ENCODE results near the gene PILRA. TPM values are rescaled to one million over a fixed set of nuclear protein-coding genes. Genes with fewer than 3 reads are reported as not detected.

Gene PILRA
- total RNA-seq, 1 donor: 0.36 TPM

DNA sequence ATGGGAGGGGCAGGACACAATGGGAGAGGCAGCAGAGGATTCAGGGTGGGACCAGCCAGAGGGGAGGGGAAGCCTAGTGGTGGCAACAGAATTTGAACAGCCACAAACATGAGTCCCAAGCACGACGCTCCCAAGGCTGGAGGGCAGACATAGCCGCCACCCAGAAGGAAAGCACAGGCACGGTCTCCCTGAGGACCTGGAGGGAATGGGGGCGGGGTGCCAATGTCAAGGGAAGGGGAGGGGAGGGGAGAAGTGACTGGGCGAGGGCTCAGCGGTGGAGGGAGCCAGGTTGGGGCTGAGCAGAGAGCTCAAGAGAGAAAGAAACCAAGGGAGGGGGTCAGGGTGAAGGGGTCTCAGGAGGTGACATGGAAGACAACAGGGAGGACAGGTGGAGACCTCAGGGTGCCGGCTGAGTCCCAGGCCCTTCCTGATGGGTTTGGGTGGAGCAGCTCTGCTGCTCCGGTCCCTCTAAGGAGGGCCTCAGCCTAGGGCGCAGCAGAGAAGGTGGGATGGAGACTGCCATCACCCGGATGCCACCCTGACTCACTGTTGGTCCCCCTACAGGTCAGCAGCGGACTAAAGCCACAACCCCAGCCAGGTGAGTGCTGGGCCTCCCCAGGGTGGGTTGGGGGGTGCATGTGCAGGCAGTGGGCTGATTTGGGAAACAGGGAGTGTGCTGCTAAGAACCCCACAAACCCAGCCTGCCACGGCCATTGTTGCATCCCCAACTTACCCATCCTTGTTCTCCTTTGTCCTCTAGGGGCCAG, 24.2 kb downstream of the PILRA start:
- TF ChIP-seq, protein P1, sequence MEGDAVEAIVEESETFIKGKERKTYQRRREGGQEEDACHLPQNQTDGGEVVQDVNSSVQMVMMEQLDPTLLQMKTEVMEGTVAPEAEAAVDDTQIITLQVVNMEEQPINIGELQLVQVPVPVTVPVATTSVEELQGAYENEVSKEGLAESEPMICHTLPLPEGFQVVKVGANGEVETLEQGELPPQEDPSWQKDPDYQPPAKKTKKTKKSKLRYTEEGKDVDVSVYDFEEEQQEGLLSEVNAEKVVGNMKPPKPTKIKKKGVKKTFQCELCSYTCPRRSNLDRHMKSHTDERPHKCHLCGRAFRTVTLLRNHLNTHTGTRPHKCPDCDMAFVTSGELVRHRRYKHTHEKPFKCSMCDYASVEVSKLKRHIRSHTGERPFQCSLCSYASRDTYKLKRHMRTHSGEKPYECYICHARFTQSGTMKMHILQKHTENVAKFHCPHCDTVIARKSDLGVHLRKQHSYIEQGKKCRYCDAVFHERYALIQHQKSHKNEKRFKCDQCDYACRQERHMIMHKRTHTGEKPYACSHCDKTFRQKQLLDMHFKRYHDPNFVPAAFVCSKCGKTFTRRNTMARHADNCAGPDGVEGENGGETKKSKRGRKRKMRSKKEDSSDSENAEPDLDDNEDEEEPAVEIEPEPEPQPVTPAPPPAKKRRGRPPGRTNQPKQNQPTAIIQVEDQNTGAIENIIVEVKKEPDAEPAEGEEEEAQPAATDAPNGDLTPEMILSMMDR (IDR thresholded peaks at IDR 0.05; ENCODE audit: extremely low read depth, low read depth, low read length): no peak
- H3K4me3 ChIP-seq (ENCODE audit: insufficient read depth, low read length): no peak overlapping the region
- no peaks in the 10 kb centered on the region for H3K79me2 ChIP-seq (ENCODE audit: insufficient read depth, low read length)
- no peak overlapping the region for H3K27ac ChIP-seq (ENCODE audit: low read depth, low read length)
- H3K4me2 ChIP-seq (ENCODE audit: insufficient read depth, low read length): no peak overlapping the region
- no peaks in the 10 kb centered on the region for H4K20me1 ChIP-seq (ENCODE audit: insufficient read depth, low read length)
- H3K9me3 ChIP-seq (ENCODE audit: low read depth, low read length): no peaks in the 10 kb centered on the region
- peaks cover 18% of the 10 kb centered on the region for H3K27me3 ChIP-seq (ENCODE audit: insufficient read depth, low read length)
- H3K4me1 ChIP-seq (ENCODE audit: insufficient read depth, low read length): peaks cover 3% of the 10 kb centered on the region
- no peak overlapping the region for H2AFZ ChIP-seq (ENCODE audit: low read length)
- H3K36me3 ChIP-seq (ENCODE audit: insufficient read depth, low read length): no peaks in the 10 kb centered on the region
- DNase-seq (ENCODE audit: insufficient read length, low spot score, missing footprints): no peak

DNA sequence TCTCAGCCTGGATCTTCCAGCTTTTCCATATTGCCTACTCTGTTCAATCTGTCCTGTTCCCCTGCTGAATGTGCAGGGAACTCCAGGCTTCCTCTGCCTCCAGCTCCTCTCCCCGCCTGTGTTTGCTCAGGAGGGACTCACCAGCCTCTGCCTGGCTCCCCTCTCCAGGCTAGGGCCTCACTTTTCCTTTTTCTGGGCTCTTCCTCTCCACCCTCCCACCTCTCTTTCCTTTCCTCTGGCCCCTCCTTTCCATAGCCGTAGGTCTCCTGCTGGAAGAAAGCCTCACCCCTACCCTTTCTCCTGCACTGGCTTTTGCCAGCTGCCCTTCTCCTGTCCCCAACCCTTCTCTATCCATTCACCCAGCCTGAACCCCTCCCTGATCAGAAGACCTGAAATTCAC, 25.0 kb downstream of the PILRA start:
- H3K27me3 ChIP-seq (ENCODE audit: insufficient read depth, low read length): peaks cover 18% of the 10 kb centered on the region
- no peak for DNase-seq (ENCODE audit: insufficient read length, low spot score, missing footprints)
- TF ChIP-seq, protein P1 (IDR thresholded peaks at IDR 0.05; ENCODE audit: extremely low read depth, low read depth, low read length): no peak
- no peaks in the 10 kb centered on the region for H4K20me1 ChIP-seq (ENCODE audit: insufficient read depth, low read length)
- no peak overlapping the region for H3K27ac ChIP-seq (ENCODE audit: low read depth, low read length)
- H3K4me2 ChIP-seq (ENCODE audit: insufficient read depth, low read length): no peak overlapping the region
- no peaks in the 10 kb centered on the region for H3K4me1 ChIP-seq (ENCODE audit: insufficient read depth, low read length)
- H3K79me2 ChIP-seq (ENCODE audit: insufficient read depth, low read length): no peaks in the 10 kb centered on the region
- no peaks in the 10 kb centered on the region for H3K9me3 ChIP-seq (ENCODE audit: low read depth, low read length)
- H3K4me3 ChIP-seq (ENCODE audit: insufficient read depth, low read length): no peak overlapping the region
- H3K36me3 ChIP-seq (ENCODE audit: insufficient read depth, low read length): no peaks in the 10 kb centered on the region
- no peak overlapping the region for H2AFZ ChIP-seq (ENCODE audit: low read length)

DNA sequence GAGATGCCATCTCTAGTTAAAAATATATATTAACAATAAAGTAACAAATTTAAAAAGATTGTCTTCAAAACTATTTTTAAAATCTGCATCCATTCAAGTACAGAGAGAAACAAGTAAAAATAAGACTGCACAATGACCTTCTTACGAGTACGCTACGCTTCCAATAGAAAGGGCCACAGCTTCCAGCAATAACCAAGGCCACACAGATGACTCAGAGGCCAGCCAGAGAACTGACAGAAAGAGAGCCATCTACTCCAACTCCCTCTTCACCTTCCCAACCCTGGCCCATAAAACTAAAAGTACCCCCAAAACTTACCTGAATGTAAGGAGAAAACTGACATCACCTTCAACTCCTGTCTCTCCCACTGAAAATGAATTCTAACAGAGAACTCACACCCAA, 26.8 kb downstream of the PILRA start:
- no peaks in the 10 kb centered on the region for H3K36me3 ChIP-seq (ENCODE audit: insufficient read depth, low read length)
- H3K4me3 ChIP-seq (ENCODE audit: insufficient read depth, low read length): no peak overlapping the region
- no peaks in the 10 kb centered on the region for H3K79me2 ChIP-seq (ENCODE audit: insufficient read depth, low read length)
- TF ChIP-seq, protein P1 (IDR thresholded peaks at IDR 0.05; ENCODE audit: extremely low read depth, low read depth, low read length): no peak
- H3K27ac ChIP-seq (ENCODE audit: low read depth, low read length): no peak overlapping the region
- H4K20me1 ChIP-seq (ENCODE audit: insufficient read depth, low read length): no peaks in the 10 kb centered on the region
- no peak for DNase-seq (ENCODE audit: insufficient read length, low spot score, missing footprints)
- peaks cover 15% of the 10 kb centered on the region for H3K27me3 ChIP-seq (ENCODE audit: insufficient read depth, low read length)
- no peak overlapping the region for H2AFZ ChIP-seq (ENCODE audit: low read length)
- no peaks in the 10 kb centered on the region for H3K9me3 ChIP-seq (ENCODE audit: low read depth, low read length)
- H3K4me1 ChIP-seq (ENCODE audit: insufficient read depth, low read length): no peaks in the 10 kb centered on the region
- H3K4me2 ChIP-seq (ENCODE audit: insufficient read depth, low read length): no peak overlapping the region

DNA sequence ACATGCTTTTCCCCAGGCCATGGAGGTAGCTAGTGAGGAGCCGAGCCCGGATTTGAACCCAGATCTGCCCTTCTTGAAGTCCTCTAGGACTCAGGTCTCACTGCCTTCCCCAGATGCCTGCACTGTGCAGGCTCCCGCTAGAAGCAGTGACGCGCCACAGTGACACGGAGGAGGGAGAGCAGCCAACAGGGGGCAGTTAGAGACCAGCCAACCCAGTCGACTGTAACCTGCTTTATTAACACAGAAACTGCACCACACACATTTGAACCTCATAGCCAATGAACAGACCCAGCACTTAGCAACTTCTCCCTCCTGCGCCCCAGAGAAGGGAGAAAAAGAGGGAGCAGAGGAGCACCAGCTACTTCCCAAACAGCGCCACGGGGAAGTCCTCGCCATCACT, 27.4 kb downstream of the PILRA start:
- Histone ChIP-seq H3K27ac (ENCODE audit: low read depth, low read length) (no peak overlapping the region), H3K79me2 (ENCODE audit: insufficient read depth, low read length) (no peaks in the 10 kb centered on the region), H3K36me3 (ENCODE audit: insufficient read depth, low read length) (no peaks in the 10 kb centered on the region), H3K4me3 (ENCODE audit: insufficient read depth, low read length) (no peak overlapping the region), H4K20me1 (ENCODE audit: insufficient read depth, low read length) (no peaks in the 10 kb centered on the region), H3K9me3 (ENCODE audit: low read depth, low read length) (no peaks in the 10 kb centered on the region), H2AFZ (ENCODE audit: low read length) (no peak overlapping the region), H3K4me1 (ENCODE audit: insufficient read depth, low read length) (no peaks in the 10 kb centered on the region), H3K27me3 (ENCODE audit: insufficient read depth, low read length) (peaks cover 15% of the 10 kb centered on the region), H3K4me2 (ENCODE audit: insufficient read depth, low read length) (no peak overlapping the region)
- TF ChIP-seq, protein P1 (IDR thresholded peaks at IDR 0.05; ENCODE audit: extremely low read depth, low read depth, low read length): no peak
- DNase-seq (ENCODE audit: insufficient read length, low spot score, missing footprints): no peak
